Epithelial cell of prostate (primary cell): ENCODE results near the gene NCKAP1.
"Not testable (repeated sequence)": the region's sequence is repeated elsewhere in the genome, so short reads cannot be mapped to it uniquely, and the experiment has no call there.

Source experiments
- DNase-seq: peaks from one replicate; pipeline ENCODE4 v3.0.0-alpha.2; 2011; ENCODE audit warnings: low read depth, low spot score
- H3K27ac ChIP-seq: fragments of 450-650 bp; 2 replicates; pipeline ENCODE4 v1.5.1; 2017; ENCODE audit warnings: mild to moderate bottlenecking

NCKAP1 gene

DNA sequence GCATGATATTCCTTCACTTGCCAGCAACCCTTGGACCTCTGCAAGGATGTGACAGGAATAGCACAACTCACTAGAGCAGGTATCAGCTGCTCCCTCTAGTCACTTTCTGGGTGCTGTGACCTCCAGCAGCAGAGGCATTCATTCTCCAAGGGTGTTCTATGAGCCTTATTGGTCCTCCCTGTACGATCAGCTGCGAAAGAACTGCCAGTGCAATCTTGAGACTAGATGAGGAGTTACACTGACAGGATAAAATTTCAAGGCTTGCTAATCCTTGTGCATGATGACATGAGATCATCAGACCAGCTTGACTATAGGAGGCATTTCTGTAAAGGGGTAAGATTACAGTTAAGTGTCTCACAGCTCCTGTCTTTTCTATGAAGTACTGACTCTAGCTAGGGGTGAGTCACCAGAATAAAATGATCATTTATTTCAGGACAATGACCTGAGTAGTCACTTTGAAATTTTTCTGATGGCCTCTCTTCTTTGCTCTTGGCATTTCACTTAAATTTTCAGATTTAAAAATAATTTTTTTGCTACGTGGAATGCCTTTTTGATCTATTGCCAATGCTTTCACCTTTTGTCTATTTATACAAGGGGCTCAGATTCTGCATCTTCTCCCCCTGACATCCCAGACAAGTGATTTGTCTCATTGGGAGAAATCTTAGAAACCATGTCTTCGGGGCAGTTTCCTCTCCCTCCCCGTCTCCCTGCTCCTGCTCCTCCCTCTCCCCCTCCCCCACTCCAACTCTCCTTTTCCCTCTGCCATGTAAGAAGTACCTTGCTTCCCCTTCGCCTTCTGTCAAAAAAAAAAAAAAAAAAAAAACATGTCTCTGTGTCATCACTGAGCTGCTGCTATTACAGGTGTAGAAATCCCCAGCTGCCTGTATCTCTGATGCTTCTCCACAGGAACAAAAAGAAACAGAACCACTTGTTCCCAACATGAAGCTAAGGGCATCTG lies 122.6 kb downstream of the NCKAP1 start:
- DNase-seq = no peak
- H3K27ac ChIP-seq = peak overlapping the region; percentile 38

- no peak for DNase-seq
- H3K27ac ChIP-seq = peak overlapping the region; percentile 38
Observed at GRCh38 chr2:182914852-182915251, 123.4 kb downstream of the NCKAP1 start.

- DNase-seq = no peak
- H3K27ac ChIP-seq = no peak overlapping the region
Observed at GRCh38 chr2:182913064-182913463, 125.2 kb downstream of the NCKAP1 start.

- no peak overlapping the region for H3K27ac ChIP-seq
Observed at GRCh38 chr2:182912518-182912915, 125.7 kb downstream of the NCKAP1 start.

DNA sequence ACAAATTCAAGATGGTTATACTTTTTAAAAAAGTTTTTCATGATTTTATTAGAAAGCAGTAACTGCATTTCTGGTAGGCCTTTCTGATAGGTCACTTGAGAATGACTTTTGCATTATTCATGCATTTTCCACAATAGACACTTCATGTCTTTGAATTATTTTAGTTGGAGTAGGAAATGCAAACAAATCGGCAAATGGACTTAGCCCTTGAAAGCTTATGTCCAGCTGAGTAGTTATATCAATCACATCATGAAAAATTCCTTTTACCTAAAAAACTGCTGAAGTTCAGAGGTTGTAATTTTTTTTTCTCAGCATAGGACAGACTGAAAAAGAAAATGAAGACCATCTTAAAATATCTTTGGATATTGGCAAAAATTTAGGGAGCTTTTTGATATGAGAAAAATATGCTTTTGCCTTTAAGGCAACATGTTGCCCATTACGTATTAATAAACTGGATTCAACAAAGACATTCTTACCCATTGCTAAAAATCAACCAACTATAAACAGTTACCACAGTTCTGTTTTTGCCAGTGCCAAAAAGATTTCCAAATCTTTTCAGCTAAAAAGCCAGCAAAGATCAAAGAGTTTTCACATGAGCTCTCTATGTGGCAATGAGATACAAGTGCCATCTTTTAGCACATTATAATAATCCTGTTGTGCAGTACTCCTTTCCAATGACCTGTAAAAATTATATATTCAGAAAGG lies 126.3 kb downstream of the NCKAP1 start:
- no peak overlapping the region for H3K27ac ChIP-seq
- DNase-seq = no peak

More at GRCh38 chr2:182912518-182912915, 125.7 kb downstream of the NCKAP1 start:
- DNase-seq = no peak

DNA sequence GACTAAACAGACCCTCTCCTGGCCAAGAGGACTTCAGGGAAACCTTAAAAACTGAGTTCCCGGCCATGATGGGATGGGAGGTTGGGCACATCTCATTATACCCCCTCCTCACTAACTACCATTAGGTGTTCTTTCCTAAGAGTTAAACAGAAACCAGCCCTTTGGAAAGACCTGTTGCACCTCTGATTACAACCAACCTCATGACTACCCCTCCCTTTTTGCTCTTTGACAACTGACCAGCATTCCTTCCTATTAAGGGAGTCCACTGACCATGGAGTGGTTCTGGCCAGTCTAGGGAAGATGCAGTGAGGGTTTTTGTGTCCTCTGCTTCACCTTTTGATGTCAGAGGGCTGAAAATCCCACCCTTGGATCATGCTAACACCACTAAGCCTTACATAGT lies 127.3 kb downstream of the NCKAP1 start:
- no peak for DNase-seq
- H3K27ac ChIP-seq = no peak overlapping the region

DNA sequence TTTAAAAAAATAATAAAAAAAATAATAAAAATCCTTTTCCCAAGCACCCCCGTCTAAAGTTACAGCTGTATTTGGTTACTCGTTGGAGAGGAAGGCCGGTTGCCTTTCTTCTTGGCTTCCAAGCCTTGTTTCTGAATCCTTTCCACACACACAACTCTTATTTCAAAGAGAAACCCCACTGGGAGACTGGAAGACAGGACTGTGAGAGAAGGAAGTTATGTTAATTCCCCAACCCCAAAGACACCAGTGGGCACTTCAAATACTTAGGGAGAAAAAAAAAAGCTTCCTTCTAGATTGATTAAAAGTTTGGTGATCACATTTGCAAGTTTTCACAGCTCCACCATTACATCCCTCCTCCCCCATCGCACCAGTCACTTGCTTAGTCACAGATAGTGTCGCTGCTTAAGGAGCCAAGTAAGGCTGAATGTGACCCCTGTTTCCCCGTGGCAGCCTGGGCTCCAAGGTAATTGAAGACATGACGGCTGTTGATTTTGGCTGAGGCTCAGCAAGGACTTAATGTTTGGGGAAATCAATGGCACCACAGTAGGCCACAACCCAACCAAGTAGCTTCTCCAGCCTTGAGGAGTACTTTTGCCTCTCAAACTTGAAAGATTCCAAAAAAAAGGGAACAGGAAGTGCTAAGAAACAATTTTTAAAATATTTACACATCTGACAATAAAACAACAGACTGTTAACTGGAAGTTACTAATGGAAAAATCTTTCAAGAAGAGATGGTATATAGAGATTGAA lies 131.0 kb downstream of the NCKAP1 start:
- no peak for DNase-seq

GRCh38 chr2:182906454-182906853 lies 131.8 kb downstream of the NCKAP1 start:
- DNase-seq = no peak
- H3K27ac ChIP-seq = no peak overlapping the region

More for the DNA sequence above, 131.0 kb downstream of the NCKAP1 start:
- no peak overlapping the region for H3K27ac ChIP-seq

DNA sequence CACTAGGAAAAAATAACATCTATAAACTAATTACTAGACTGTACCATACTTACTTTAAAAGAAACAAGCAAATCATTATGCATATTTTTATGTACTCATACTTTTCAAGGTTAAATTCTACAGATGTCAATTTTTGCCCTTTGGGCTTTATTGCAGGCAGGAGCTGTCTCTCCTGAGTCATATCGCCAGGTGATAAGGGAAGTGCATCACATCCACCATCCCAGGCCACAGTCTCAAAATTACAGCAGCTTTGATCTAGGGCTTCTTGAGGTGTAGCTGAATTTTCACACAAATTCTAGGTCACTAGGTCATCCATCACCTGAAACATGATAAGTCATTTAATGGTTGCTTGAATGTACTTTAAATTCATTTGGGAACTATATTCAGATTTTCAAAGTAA lies 133.4 kb downstream of the NCKAP1 start:
- DNase-seq = no peak

DNA sequence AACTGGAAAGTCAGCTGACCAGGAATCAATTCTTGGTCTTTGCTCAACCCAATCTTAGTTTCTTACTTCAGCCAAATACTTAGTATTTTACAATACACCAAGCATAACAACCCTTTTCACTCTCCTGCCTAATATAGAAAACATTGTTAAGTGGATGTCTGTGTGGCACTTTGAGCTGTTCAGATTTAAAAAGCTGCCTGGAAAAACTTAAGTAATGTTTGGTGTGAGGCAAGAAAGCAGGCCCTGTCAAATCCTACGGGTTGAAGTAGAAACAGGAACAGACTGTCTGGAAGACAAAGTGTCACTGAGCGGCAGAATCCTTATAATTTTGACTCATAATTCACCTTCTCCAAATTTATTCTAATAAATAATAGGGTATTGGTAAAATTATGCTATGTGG lies 134.7 kb downstream of the NCKAP1 start:
- DNase-seq = no peak
- no peak overlapping the region for H3K27ac ChIP-seq

More for the DNA sequence above, 133.4 kb downstream of the NCKAP1 start:
- no peak overlapping the region for H3K27ac ChIP-seq

GRCh38 chr2:182901748-182902147 lies 136.5 kb downstream of the NCKAP1 start:
- no peak for DNase-seq
- H3K27ac ChIP-seq = no peak overlapping the region

GRCh38 chr2:182898718-182899117 lies 139.5 kb downstream of the NCKAP1 start:
- no peak for DNase-seq
- H3K27ac ChIP-seq = no peak overlapping the region

GRCh38 chr2:182897137-182897536 lies 141.1 kb downstream of the NCKAP1 start:
- DNase-seq = no peak
- H3K27ac ChIP-seq = no peak overlapping the region

- DNase-seq = no peak
- H3K27ac ChIP-seq = no peak overlapping the region
Observed at GRCh38 chr2:182895798-182896197, 142.5 kb downstream of the NCKAP1 start.

DNA sequence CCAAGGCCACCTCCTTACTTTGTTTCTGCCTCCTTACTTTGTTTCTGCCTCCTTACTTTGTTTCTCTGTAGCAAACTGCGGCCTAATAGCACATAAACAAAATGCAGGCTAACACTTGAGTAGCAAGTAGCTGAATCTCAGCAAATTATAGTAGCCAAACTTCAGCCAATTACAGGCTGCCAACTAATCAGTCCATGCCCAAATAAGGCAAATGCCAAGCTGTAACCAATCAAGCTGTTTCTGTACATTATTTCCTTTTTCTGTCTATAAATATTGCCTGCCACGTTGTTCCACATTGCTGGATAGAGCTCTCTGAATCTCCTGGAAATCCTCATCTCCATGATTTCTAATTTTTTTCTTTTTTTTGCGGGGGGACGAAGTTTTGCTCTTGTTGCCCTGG lies 143.1 kb downstream of the NCKAP1 start:
- no peak for DNase-seq

DNA sequence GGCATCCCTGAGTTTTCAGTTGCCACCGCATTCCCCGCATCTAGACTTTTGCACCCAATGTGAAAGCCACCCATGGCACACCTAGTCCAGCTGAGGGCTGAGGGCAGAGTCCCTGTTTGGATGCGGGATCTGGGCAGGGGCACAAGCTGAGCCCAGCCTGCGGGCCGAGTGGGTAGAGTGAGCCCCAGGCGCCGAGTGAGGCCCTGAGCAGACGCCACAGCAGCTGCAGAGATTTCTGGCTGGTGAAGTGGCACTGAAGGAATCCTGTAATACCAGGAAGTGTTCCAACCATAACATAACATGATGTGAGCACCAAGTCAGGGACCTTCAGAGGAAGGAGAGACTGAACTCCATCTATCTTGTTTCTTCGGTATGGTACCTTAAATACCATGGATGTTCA lies 144.1 kb downstream of the NCKAP1 start:
- no peak overlapping the region for H3K27ac ChIP-seq
- DNase-seq = no peak

More for the DNA sequence above, 143.1 kb downstream of the NCKAP1 start:
- H3K27ac ChIP-seq = no peak overlapping the region

DNA sequence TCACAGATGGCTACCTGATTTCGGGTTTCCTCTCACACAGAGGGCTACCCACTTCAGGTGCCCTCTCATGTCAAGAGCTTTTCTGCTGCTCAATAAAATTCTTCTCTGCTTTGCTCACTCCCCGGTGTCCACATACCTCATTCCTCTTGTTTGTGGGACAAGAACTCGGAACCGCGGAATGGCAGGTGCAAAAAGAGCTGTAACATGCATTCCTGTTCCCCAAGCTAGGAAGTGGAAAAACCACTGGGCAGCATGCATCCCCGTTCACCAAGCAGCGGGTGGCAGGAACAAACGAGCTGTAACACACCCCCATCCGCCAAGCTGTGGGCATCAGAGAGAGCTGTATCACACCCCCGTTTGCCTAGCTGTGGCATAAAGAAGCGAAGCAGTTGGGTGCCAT lies 144.6 kb downstream of the NCKAP1 start:
- H3K27ac ChIP-seq = no peak overlapping the region
- DNase-seq = no peak

- not testable (repeated sequence) for DNase-seq, H3K27ac ChIP-seq
Observed at GRCh38 chr2:182893035-182893434, 145.2 kb downstream of the NCKAP1 start.

DNA sequence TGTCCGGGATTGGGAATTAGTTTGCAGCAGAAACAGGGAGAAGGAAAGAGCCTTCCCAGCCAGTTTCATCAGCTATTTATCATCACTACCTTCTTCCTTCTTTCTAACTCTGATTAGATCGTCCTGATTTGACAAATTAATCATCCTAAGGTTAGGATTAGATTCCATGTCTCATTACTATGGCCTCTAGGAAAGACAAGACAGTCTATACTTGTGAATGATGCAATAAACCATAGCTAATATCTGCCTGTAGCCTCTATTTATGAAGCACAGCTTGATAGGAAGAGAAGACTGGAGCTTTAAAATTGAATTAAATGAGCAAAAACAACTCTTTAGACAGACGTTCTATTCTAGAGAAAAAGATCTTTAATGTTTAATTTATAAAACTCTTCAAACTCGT lies 146.6 kb downstream of the NCKAP1 start:
- DNase-seq = no peak
- no peak overlapping the region for H3K27ac ChIP-seq

GRCh38 chr2:182890773-182891378 lies 147.4 kb downstream of the NCKAP1 start:
- DNase-seq = no peak
- no peak overlapping the region for H3K27ac ChIP-seq
